Progenitor cell of endocrine pancreas (in vitro differentiated cells): ENCODE measurements around the gene DGKI. TPM values are rescaled to one million over a fixed set of nuclear protein-coding genes. Genes with fewer than 3 reads are reported as not detected.

Experiments used
- DNase-seq: peaks from one replicate; pipeline ENCODE4 v3.0.0; 2021; ENCODE audit warnings: low spot score; ENCODE audit not compliant: unreplicated experiment
- H3K27ac Mint-ChIP-seq: 2 replicates; pipeline ENCODE4 v1.8.0; 2021; ENCODE audit warnings: mild to moderate bottlenecking, moderate library complexity, mixed read lengths
- H3K27me3 Mint-ChIP-seq: 2 replicates; pipeline ENCODE4 v1.8.0; 2021; ENCODE audit warnings: mixed read lengths
- H3K36me3 Mint-ChIP-seq: 2 replicates; pipeline ENCODE4 v1.8.0; 2022; ENCODE audit warnings: mixed read lengths; ENCODE audit not compliant: insufficient read depth
- H3K4me1 Mint-ChIP-seq: 2 replicates; pipeline ENCODE4 v1.8.0; 2021; ENCODE audit warnings: low read depth, mixed read lengths
- H3K4me3 Mint-ChIP-seq: 2 replicates; pipeline ENCODE4 v1.8.0; 2021; ENCODE audit warnings: low read depth, mild to moderate bottlenecking, moderate library complexity, mixed read lengths
- H3K9me3 Mint-ChIP-seq: 2 replicates; pipeline ENCODE4 v1.8.0; 2021; ENCODE audit warnings: low read depth, mixed read lengths
- CTCF ChIP-seq: fragments of 200-600 bp; sonication (generic); IDR thresholded peaks from one replicate; pipeline ENCODE4 v1.5.0; 2021; ENCODE audit warnings: antibody characterized with exemption, mild to moderate bottlenecking; ENCODE audit not compliant: unreplicated experiment
- total RNA-seq: library from RNA; stranded (reverse); gene quantifications from 2 replicates; pipeline ENCODE4 v1.2.1, GENCODE V29; 2021

The DGKI gene
- total RNA-seq, 1 donor from 2014 or later = 0.41 TPM

- Mint-ChIP-seq H3K4me1 (no peaks in the 10 kb centered on the region), H3K27me3 (no peaks in the 10 kb centered on the region), H3K36me3 (no peaks in the 10 kb centered on the region), H3K27ac (no peak overlapping the region), H3K4me3 (no peak overlapping the region), H3K9me3 (no peaks in the 10 kb centered on the region)
- TF ChIP-seq CTCF = no peak
- DNase-seq = no peak
Measured at GRCh38 chr7:137519181-137519691, 327.5 kb downstream of the DGKI start.

GRCh38 chr7:137513091-137513490 lies 333.7 kb downstream of the DGKI start:
- H3K4me3 Mint-ChIP-seq = no peak overlapping the region

GRCh38 chr7:137507096-137507495 lies 339.7 kb downstream of the DGKI start:
- no peak for TF ChIP-seq CTCF
- Mint-ChIP-seq H3K27me3 (no peaks in the 10 kb centered on the region), H3K4me3 (no peak overlapping the region), H3K27ac (no peak overlapping the region), H3K36me3 (no peaks in the 10 kb centered on the region), H3K9me3 (peaks cover 3% of the 10 kb centered on the region), H3K4me1 (peaks cover 5% of the 10 kb centered on the region)
- DNase-seq = no peak

More at GRCh38 chr7:137513091-137513490, 333.7 kb downstream of the DGKI start:
- DNase-seq = no peak
- H3K9me3 Mint-ChIP-seq = peaks cover 3% of the 10 kb centered on the region
- H3K27ac Mint-ChIP-seq = no peak overlapping the region
- H3K27me3 Mint-ChIP-seq = no peaks in the 10 kb centered on the region
- H3K4me1 Mint-ChIP-seq = peaks cover 5% of the 10 kb centered on the region
- H3K36me3 Mint-ChIP-seq = no peaks in the 10 kb centered on the region
- no peak for TF ChIP-seq CTCF

- peaks cover 3% of the 10 kb centered on the region for H3K9me3 Mint-ChIP-seq
- peaks cover 5% of the 10 kb centered on the region for H3K4me1 Mint-ChIP-seq
- no peak for TF ChIP-seq CTCF
- DNase-seq = no peak
- H3K4me3 Mint-ChIP-seq = no peak overlapping the region
- no peaks in the 10 kb centered on the region for H3K36me3 Mint-ChIP-seq
- no peak overlapping the region for H3K27ac Mint-ChIP-seq
- H3K27me3 Mint-ChIP-seq = no peaks in the 10 kb centered on the region
Measured at GRCh38 chr7:137506031-137506430, 340.7 kb downstream of the DGKI start.

- TF ChIP-seq CTCF = no peak
- H3K27ac Mint-ChIP-seq = no peak overlapping the region
- no peak overlapping the region for H3K4me3 Mint-ChIP-seq
- no peaks in the 10 kb centered on the region for H3K4me1 Mint-ChIP-seq
- no peaks in the 10 kb centered on the region for H3K27me3 Mint-ChIP-seq
- DNase-seq = no peak
- no peaks in the 10 kb centered on the region for H3K36me3 Mint-ChIP-seq
- peaks cover 3% of the 10 kb centered on the region for H3K9me3 Mint-ChIP-seq
Measured at GRCh38 chr7:137501562-137501961, 345.2 kb downstream of the DGKI start.
